Lower leg skin (tissue), 4 donors: ENCODE data around the gene PHTF2. TPM values are rescaled to one million over a fixed set of nuclear protein-coding genes. Genes with fewer than 3 reads are reported as not detected.
"Not testable (repeated sequence)": the region's sequence is repeated elsewhere in the genome, so short reads cannot be mapped to it uniquely, and the experiment has no call there.

Experiments used
- DNase-seq, 2 donors: peaks; one replicate each; pipeline ENCODE4 v3.0.0-alpha.2; 2019; ENCODE audit warnings: low spot score in 2 of 2
- H3K4me3 ChIP-seq: fragments of 200-600 bp; sonication (generic); 2 replicates; pipeline ENCODE4 v1.5.1; 2017; ENCODE audit warnings: mild to moderate bottlenecking, low read depth; ENCODE audit not compliant: poor library complexity, severe bottlenecking
- POLR2A ChIP-seq, 2 donors: fragments of 450-650 bp; IDR thresholded peaks; one replicate each; pipeline ENCODE4 v1.6.1; 2016 to 2017; ENCODE audit warnings: antibody characterized with exemption in 2 of 2, mild to moderate bottlenecking in 1 of 2, moderate library complexity in 1 of 2
- WGBS, 2 donors: methylation state at CpG; one replicate each; pipeline ENCODE4 v1.1.5; 2018; 5-methylcytosine and 5-hydroxymethylcytosine counted together
- intact Hi-C: fragments of 100-400 bp; cut with DNase I; formaldehyde crosslinking; loops from one replicate; pipeline ENCODE4 v1.15.0; 2023; ENCODE audit warnings: low total_unique reads
- total RNA-seq, 4 donors: library from RNA; depleted of rRNA; stranded (reverse); fragments of >200 nt; gene quantifications; one replicate each; pipeline ENCODE4 v1.1.0, GENCODE V29; 2016
- TF ChIP-seq, protein P1 (sequence below), 3 donors: fragments of 450-650 bp; IDR thresholded peaks; one replicate each; pipeline ENCODE4 v1.5.1; 2016; ENCODE audit warnings: antibody characterized with exemption in 3 of 3, mild to moderate bottlenecking in 3 of 3, moderate library complexity in 2 of 3

The PHTF2 gene
- total RNA-seq, 4 donors from 2014 or later: 6.9 to 11.9 (median 9.8) TPM

- TF ChIP-seq, protein P1, sequence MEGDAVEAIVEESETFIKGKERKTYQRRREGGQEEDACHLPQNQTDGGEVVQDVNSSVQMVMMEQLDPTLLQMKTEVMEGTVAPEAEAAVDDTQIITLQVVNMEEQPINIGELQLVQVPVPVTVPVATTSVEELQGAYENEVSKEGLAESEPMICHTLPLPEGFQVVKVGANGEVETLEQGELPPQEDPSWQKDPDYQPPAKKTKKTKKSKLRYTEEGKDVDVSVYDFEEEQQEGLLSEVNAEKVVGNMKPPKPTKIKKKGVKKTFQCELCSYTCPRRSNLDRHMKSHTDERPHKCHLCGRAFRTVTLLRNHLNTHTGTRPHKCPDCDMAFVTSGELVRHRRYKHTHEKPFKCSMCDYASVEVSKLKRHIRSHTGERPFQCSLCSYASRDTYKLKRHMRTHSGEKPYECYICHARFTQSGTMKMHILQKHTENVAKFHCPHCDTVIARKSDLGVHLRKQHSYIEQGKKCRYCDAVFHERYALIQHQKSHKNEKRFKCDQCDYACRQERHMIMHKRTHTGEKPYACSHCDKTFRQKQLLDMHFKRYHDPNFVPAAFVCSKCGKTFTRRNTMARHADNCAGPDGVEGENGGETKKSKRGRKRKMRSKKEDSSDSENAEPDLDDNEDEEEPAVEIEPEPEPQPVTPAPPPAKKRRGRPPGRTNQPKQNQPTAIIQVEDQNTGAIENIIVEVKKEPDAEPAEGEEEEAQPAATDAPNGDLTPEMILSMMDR (IDR thresholded peaks at IDR 0.05): no peak
- TF ChIP-seq POLR2A (IDR thresholded peaks at IDR 0.05): no peak
- DNase-seq: no peak
- intact Hi-C loops: no loop called here
Observed at GRCh38 chr7:77771901-77772300, 26.7 kb upstream of the PHTF2 start.

GRCh38 chr7:77778535-77778934 lies 20.0 kb upstream of the PHTF2 start:
- H3K4me3 ChIP-seq: no peak overlapping the region
- WGBS, 2 donors: 100% methylated on average over 2 of the region's 2 CpGs
- intact Hi-C loops: no loop called here
- no peak for DNase-seq
- TF ChIP-seq, protein P1 (IDR thresholded peaks at IDR 0.05): no peak
- TF ChIP-seq POLR2A (IDR thresholded peaks at IDR 0.05): no peak

More at GRCh38 chr7:77771901-77772300, 26.7 kb upstream of the PHTF2 start:
- no peak overlapping the region for H3K4me3 ChIP-seq

- no peak overlapping the region for H3K4me3 ChIP-seq
- DNase-seq: no peak
- WGBS, 2 donors: 97 to 98% methylated on average over 4 of the region's 4 CpGs
- TF ChIP-seq, protein P1 (IDR thresholded peaks at IDR 0.05): no peak
- no peak for TF ChIP-seq POLR2A (IDR thresholded peaks at IDR 0.05)
- intact Hi-C loops: no loop called here
Observed at GRCh38 chr7:77782383-77782782, 16.2 kb upstream of the PHTF2 start.

GRCh38 chr7:77783111-77783510 lies 15.5 kb upstream of the PHTF2 start:
- WGBS, 2 donors: 97 to 98% methylated on average over 1 of the region's 1 CpG
- intact Hi-C loops: no loop called here
- TF ChIP-seq, protein P1 (IDR thresholded peaks at IDR 0.05): no peak
- TF ChIP-seq POLR2A (IDR thresholded peaks at IDR 0.05): no peak

GRCh38 chr7:77783545-77783944 lies 15.0 kb upstream of the PHTF2 start:
- no peak for DNase-seq
- no peak overlapping the region for H3K4me3 ChIP-seq
- TF ChIP-seq, protein P1 (IDR thresholded peaks at IDR 0.05): no peak
- TF ChIP-seq POLR2A (IDR thresholded peaks at IDR 0.05): no peak
- intact Hi-C loops: no loop called here
- 84 to 85% methylated on average over 3 of the region's 3 CpGs for WGBS, 2 donors

More at GRCh38 chr7:77783111-77783510, 15.5 kb upstream of the PHTF2 start:
- H3K4me3 ChIP-seq: no peak overlapping the region
- no peak for DNase-seq

DNA sequence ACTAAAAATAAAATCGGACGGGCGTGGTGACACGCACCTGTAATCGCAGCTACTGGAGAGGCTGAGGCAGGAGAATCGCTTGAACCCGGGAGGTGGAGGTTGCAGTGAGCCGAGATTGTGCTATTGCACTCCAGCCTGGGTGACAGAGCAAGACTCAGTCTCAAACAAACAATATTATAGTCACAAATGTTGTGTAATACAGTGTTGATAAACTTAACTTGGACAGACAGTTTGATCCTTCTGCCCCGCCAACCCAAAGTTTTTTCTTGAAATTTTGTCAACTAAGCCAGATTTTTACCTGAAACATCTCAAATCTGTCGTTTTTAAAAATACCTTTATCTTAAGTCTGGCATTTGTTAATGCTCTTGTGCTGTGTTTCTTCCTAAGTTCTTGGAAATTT lies 14.1 kb upstream of the PHTF2 start:
- DNase-seq, intact Hi-C loops, H3K4me3 ChIP-seq: not testable (repeated sequence)
- 94 to 97% methylated on average over 10 of the region's 10 CpGs for WGBS, 2 donors
